ENCODE data around the gene OR8A1.

Gene OR8A1

DNA sequence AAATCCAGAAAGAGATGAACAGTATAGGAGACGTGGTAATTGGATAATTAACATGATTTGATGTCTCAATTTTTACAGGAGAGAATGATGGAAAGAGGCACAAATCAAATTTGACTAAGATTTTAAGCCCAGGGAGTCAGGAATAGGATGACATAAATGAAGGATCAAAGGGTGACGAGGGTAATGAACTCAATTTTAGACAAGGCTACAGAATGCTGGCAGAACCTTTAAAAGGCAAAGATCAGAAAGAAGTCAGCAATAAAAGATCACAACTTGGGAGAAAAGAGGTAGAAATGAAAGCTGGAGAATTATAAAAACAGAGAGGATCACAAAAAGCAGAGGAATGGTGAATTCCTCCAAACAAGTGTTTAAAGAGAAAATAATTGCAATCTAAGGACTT lies 13.0 kb upstream of the OR8A1 start:
- no peak overlapping the region for H3K4me3 ChIP-seq (ENCODE audit: low read length)
- no peaks in the 10 kb centered on the region for H3K27me3 ChIP-seq (ENCODE audit: control insufficient read depth, insufficient read depth, low read length)
- no peaks in the 10 kb centered on the region for H3K9me3 ChIP-seq (replicated peaks; ENCODE audit: low read length)
- no peak overlapping the region for H3K4me2 ChIP-seq (ENCODE audit: low read length)
- no peak overlapping the region for H3K9ac ChIP-seq (ENCODE audit: low read depth, low read length)
- no peaks in the 10 kb centered on the region for H3K36me3 ChIP-seq (ENCODE audit: insufficient read depth, low read length)
- H3K4me1 ChIP-seq (ENCODE audit: control insufficient read depth, insufficient read depth, low read length): no peaks in the 10 kb centered on the region

DNA sequence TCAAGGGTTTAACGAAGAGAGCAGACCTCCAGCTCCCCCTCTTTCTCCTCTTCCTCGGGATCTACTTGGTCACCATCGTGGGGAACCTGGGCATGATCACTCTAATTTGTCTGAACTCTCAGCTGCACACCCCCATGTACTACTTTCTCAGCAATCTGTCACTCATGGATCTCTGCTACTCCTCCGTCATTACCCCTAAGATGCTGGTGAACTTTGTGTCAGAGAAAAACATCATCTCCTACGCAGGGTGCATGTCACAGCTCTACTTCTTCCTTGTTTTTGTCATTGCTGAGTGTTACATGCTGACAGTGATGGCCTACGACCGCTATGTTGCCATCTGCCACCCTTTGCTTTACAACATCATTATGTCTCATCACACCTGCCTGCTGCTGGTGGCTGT lies 363 bp downstream of the OR8A1 start:
- peaks cover 13% of the 10 kb centered on the region for H3K27me3 ChIP-seq (ENCODE audit: control insufficient read depth, insufficient read depth, low read length)

DNA sequence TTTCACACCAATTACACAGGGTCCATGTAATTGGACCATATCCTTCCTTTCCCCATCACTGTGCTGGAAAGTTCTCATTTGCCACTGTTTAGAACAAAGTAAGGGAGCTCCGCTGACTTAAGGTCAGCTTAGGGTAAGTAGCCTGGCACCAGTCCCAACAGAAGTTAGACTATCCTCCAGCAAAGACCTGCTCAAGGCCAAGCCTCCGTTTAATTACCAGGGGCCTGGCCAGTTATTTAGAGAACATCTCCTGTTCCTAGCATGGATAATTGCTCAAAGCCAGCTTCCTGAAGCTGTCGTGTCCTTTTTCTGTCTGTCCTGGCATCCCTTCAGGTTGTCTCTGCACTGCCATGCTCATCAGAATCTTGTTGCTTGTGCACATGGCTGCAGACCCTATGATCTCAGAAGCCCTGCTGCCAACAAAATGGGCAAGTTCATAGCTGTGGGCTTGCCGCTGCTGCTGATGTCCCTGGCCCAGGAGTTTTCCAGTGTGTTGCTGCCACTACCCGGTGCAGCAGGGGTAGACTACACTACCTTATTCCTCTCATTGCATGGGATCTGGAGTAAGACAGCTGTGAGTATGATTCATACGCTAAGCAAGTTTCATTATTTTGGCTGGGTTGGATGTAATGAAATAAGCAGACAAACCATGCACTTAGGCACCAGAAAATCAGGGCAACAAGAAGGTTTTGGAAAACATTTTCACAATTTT lies 8.1 kb downstream of the OR8A1 start:
- H3K27me3 ChIP-seq (ENCODE audit: control insufficient read depth, insufficient read depth, low read length): peaks cover 15% of the 10 kb centered on the region
- no peaks in the 10 kb centered on the region for H3K36me3 ChIP-seq (ENCODE audit: insufficient read depth, low read length)
- no peak overlapping the region for H3K4me2 ChIP-seq (ENCODE audit: low read length)
- H3K4me3 ChIP-seq (ENCODE audit: low read length): no peak overlapping the region
- no peak overlapping the region for H3K9ac ChIP-seq (ENCODE audit: low read depth, low read length)
- H3K9me3 ChIP-seq (replicated peaks; ENCODE audit: low read length): no peaks in the 10 kb centered on the region
- no peaks in the 10 kb centered on the region for H3K4me1 ChIP-seq (ENCODE audit: control insufficient read depth, insufficient read depth, low read length)

More for the DNA sequence above, 363 bp downstream of the OR8A1 start:
- Histone ChIP-seq H3K9ac (ENCODE audit: low read depth, low read length) (no peak overlapping the region), H3K36me3 (ENCODE audit: insufficient read depth, low read length) (no peaks in the 10 kb centered on the region), H3K9me3 (replicated peaks; ENCODE audit: low read length) (no peaks in the 10 kb centered on the region), H3K4me1 (ENCODE audit: control insufficient read depth, insufficient read depth, low read length) (no peaks in the 10 kb centered on the region), H3K4me3 (ENCODE audit: low read length) (no peak overlapping the region), H3K4me2 (ENCODE audit: low read length) (no peak overlapping the region)

DNA sequence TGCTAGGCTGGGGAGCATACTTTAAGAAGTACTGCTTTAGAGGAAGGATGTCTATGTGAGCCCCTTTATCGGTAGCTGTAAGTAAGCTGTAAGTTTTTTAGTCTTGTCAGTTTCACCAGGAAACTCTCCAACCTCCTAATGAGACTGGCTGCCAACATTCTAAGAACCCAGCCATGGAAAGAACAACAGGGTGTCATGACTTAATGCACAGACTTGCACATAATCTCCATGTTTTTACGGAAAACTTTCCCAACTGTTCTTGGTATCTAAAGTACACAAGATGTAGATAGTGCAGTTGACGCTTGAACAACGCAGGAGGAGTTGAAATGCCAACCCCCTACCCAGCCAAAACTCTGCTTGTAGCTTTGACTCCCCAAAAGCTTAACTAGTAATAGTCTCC lies 9.0 kb downstream of the OR8A1 start:
- no peaks in the 10 kb centered on the region for H3K36me3 ChIP-seq (ENCODE audit: insufficient read depth, low read length)
- H3K4me3 ChIP-seq (ENCODE audit: low read length): no peak overlapping the region
- no peaks in the 10 kb centered on the region for H3K4me1 ChIP-seq (ENCODE audit: control insufficient read depth, insufficient read depth, low read length)
- H3K4me2 ChIP-seq (ENCODE audit: low read length): no peak overlapping the region
- no peaks in the 10 kb centered on the region for H3K9me3 ChIP-seq (replicated peaks; ENCODE audit: low read length)
- H3K27me3 ChIP-seq (ENCODE audit: control insufficient read depth, insufficient read depth, low read length): peaks cover 19% of the 10 kb centered on the region
- no peak overlapping the region for H3K9ac ChIP-seq (ENCODE audit: low read depth, low read length)

DNA sequence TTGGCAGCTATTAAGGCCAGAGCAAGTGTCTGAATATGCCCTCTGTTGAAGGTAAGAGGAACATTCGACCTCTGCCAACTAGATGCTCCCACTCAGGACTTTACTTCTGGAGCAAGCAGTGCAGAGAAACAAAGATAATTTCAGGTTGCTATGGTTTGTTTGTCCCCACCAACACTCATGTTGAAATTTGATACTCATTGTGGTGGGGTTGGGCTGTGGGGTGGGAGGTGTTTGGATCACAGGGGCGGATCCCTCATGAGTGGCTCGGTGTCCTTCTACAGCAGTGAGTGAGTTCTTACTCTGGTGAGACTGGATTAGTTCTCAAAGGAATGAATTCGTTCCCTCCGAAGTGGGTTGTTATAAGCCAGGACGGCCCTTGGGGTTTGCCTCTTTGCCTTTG lies 12.0 kb downstream of the OR8A1 start:
- Histone ChIP-seq H3K4me2 (ENCODE audit: low read length) (no peak overlapping the region), H3K27me3 (ENCODE audit: control insufficient read depth, insufficient read depth, low read length) (peaks cover 17% of the 10 kb centered on the region), H3K36me3 (ENCODE audit: insufficient read depth, low read length) (no peaks in the 10 kb centered on the region), H3K9me3 (replicated peaks; ENCODE audit: low read length) (no peaks in the 10 kb centered on the region), H3K4me1 (ENCODE audit: control insufficient read depth, insufficient read depth, low read length) (no peaks in the 10 kb centered on the region), H3K4me3 (ENCODE audit: low read length) (no peak overlapping the region), H3K9ac (ENCODE audit: low read depth, low read length) (no peak overlapping the region)

DNA sequence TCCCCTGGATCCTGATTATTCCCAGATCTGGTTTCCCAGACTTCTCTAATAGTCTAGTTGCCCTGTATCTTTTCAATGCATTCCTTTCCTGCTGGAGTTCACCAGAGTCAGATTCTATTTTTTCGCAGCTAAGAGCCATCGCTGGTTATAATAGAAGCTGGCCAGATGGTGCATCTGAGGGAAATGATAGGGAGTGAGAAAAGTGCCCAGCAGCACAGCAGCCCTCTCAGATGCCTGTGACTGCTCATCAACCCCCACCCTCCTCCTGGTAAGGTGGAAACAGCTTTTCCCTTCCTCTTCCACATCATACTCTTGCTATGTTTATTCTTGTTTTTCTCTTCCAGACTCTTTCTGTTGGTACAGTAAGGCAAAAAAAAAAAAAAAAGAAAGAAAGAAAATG lies 12.8 kb downstream of the OR8A1 start:
- no peak overlapping the region for H3K4me3 ChIP-seq (ENCODE audit: low read length)
- H3K27me3 ChIP-seq (ENCODE audit: control insufficient read depth, insufficient read depth, low read length): peaks cover 10% of the 10 kb centered on the region
- no peak overlapping the region for H3K4me2 ChIP-seq (ENCODE audit: low read length)
- H3K36me3 ChIP-seq (ENCODE audit: insufficient read depth, low read length): no peaks in the 10 kb centered on the region
- no peak overlapping the region for H3K9ac ChIP-seq (ENCODE audit: low read depth, low read length)
- H3K4me1 ChIP-seq (ENCODE audit: control insufficient read depth, insufficient read depth, low read length): no peaks in the 10 kb centered on the region
- no peaks in the 10 kb centered on the region for H3K9me3 ChIP-seq (replicated peaks; ENCODE audit: low read length)

DNA sequence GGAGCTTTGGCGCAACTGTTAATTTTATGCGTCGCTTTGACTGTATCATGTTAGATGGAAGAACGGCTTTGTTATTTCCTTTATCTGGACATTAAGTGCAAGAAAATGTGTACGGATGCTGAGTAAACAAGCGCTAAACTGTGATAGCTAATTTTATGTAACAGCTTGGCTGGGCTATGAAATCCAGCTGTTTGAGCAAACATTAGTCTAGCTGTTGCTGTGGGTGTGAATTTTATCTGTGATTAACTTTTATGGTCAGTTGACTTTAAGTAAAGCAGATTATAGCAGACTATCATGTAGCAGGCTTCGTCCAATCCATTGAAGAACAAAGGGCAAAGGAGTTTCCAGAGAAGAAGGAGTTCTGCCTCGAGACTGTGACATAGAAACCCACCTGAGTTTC lies 14.0 kb downstream of the OR8A1 start:
- Histone ChIP-seq H3K36me3 (ENCODE audit: insufficient read depth, low read length) (no peaks in the 10 kb centered on the region), H3K9ac (ENCODE audit: low read depth, low read length) (no peak overlapping the region), H3K27me3 (ENCODE audit: control insufficient read depth, insufficient read depth, low read length) (peaks cover 5% of the 10 kb centered on the region), H3K4me3 (ENCODE audit: low read length) (no peak overlapping the region), H3K9me3 (replicated peaks; ENCODE audit: low read length) (no peaks in the 10 kb centered on the region), H3K4me1 (ENCODE audit: control insufficient read depth, insufficient read depth, low read length) (no peaks in the 10 kb centered on the region), H3K4me2 (ENCODE audit: low read length) (no peak overlapping the region)

DNA sequence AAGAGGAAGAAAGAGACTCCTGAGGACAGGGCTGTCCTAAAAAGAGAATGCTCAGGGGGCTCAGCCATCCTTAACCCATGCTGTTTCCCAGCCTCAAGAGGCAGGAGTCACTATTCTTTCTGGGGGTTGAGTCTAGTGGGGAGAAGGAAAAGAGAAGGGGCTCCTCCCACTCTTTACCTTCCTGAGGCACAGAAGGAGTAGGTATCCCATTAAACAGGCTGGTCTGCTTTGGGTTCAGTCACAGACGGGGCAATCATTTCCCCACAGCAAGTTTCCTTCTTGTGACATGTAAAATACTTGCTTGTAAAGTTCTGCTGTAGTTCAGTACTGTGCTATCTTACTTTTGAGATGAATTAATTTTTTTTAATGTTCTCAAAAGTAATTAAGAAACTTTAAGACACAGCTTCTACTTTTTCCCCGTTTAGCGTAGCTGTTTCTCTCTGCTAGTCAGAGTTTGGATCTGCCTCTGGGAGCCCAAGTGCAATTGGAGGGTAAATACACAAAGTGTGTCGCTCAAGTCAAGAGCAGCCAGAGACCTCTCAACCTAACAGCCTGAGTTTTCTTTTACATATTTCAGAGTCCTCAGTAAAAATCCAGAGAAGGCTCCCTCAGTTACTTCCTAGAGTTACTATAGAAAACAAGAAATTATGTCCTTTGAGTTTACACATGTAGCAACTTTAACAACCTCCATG lies 15.0 kb downstream of the OR8A1 start:
- Histone ChIP-seq H3K9ac (ENCODE audit: low read depth, low read length) (no peak overlapping the region), H3K27me3 (ENCODE audit: control insufficient read depth, insufficient read depth, low read length) (peaks cover 8% of the 10 kb centered on the region), H3K9me3 (replicated peaks; ENCODE audit: low read length) (no peaks in the 10 kb centered on the region), H3K4me1 (ENCODE audit: control insufficient read depth, insufficient read depth, low read length) (no peaks in the 10 kb centered on the region), H3K36me3 (ENCODE audit: insufficient read depth, low read length) (no peaks in the 10 kb centered on the region), H3K4me3 (ENCODE audit: low read length) (no peak overlapping the region), H3K4me2 (ENCODE audit: low read length) (no peak overlapping the region)

DNA sequence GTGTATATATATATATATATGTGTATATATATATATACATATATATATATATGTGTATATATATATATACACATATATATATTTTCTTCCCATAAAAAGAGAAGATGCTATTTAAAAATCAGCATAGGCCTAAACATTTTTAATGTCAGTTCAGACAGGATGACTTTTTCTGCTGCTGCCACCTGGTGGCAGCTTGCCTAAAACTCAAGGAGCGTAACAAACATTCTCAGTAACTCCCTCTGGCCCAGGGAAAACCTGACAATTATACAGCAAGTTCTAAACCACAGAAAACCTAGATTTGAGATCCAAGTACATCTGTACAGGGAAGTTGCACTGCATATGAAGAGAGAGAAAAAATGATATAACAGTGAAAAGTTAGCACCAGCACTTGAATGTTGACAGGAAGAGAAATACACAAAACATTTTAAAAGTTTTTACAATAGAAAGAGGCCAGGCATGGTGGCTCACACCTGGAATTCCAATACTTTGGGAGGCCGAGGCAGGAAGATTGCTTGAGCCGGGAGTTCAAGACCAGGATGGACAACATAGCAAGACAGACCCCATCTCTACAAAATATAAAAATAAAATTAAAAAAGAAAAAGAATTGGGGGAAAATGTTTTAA lies 16.6 kb downstream of the OR8A1 start:
- Histone ChIP-seq H3K27me3 (ENCODE audit: control insufficient read depth, insufficient read depth, low read length) (peaks cover 14% of the 10 kb centered on the region), H3K9me3 (replicated peaks; ENCODE audit: low read length) (no peaks in the 10 kb centered on the region), H3K9ac (ENCODE audit: low read depth, low read length) (no peak overlapping the region), H3K4me2 (ENCODE audit: low read length) (no peak overlapping the region), H3K36me3 (ENCODE audit: insufficient read depth, low read length) (no peaks in the 10 kb centered on the region), H3K4me1 (ENCODE audit: control insufficient read depth, insufficient read depth, low read length) (no peaks in the 10 kb centered on the region), H3K4me3 (ENCODE audit: low read length) (no peak overlapping the region)

DNA sequence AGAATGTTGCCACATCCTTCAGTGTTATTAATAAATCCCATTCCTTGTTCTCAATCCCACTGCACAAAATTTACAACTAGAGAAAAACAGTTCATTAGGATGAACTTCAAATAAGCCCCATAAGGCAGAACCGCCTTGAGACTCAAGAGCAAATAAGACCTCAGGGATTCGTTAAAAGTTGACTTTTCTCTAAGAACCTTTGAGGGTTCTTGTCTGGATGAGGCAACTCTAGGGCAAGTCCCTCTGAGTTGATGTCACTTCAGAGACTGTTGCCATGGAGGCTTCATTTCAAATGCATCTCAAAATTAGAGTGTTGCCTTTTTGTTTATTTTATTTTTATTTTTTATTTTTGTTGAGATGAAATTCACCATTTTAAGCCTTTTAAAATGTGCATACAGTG lies 21.6 kb downstream of the OR8A1 start:
- Histone ChIP-seq H3K36me3 (ENCODE audit: insufficient read depth, low read length) (no peaks in the 10 kb centered on the region), H3K4me2 (ENCODE audit: low read length) (no peak overlapping the region), H3K9me3 (replicated peaks; ENCODE audit: low read length) (no peaks in the 10 kb centered on the region), H3K4me3 (ENCODE audit: low read length) (no peak overlapping the region), H3K27me3 (ENCODE audit: control insufficient read depth, insufficient read depth, low read length) (peaks cover 13% of the 10 kb centered on the region), H3K4me1 (ENCODE audit: control insufficient read depth, insufficient read depth, low read length) (no peaks in the 10 kb centered on the region), H3K9ac (ENCODE audit: low read depth, low read length) (no peak overlapping the region)

DNA sequence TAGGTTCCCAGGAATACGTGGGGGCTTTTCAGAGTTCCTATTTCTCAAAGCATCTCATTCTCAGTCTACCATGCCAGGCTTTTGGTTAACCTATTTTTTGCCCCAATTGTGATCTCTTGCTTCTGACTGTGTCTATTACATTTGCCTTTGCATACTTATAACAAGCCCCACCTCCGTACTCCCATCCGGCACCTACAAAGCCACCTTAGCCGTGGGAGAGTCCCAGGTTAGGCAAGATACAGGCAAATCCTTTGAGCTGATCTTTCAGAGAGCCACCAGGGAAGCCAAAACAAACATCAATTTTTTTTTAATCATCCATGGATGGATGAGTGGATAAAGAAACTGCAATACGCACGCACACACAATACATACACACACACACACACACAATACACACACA lies 22.8 kb downstream of the OR8A1 start:
- Histone ChIP-seq H3K4me3 (ENCODE audit: low read length) (no peak overlapping the region), H3K9ac (ENCODE audit: low read depth, low read length) (no peak overlapping the region), H3K4me1 (ENCODE audit: control insufficient read depth, insufficient read depth, low read length) (no peaks in the 10 kb centered on the region), H3K9me3 (replicated peaks; ENCODE audit: low read length) (no peaks in the 10 kb centered on the region), H3K4me2 (ENCODE audit: low read length) (no peak overlapping the region), H3K36me3 (ENCODE audit: insufficient read depth, low read length) (no peaks in the 10 kb centered on the region), H3K27me3 (ENCODE audit: control insufficient read depth, insufficient read depth, low read length) (peaks cover 18% of the 10 kb centered on the region)

DNA sequence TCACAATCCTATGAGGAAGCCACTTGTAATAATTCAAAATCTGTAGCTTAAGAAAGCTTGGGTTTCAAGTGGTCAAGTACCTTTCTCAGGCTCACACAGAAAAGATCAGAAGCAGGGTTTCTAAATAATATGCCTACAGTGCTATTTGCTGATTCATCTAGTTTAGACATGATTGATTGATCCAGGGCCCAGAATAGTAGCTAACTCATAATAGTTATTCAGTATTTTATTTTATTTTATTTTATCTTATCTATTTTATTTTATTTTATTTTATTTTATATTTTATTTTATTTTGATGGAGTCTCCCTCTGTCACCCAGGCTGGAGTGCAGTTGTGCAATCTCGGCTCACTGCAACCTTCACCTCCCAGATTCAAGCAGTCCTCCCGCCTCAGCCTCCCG lies 25.5 kb downstream of the OR8A1 start:
- Histone ChIP-seq H3K9me3 (replicated peaks; ENCODE audit: low read length) (no peaks in the 10 kb centered on the region), H3K27me3 (ENCODE audit: control insufficient read depth, insufficient read depth, low read length) (peaks cover 14% of the 10 kb centered on the region), H3K36me3 (ENCODE audit: insufficient read depth, low read length) (no peaks in the 10 kb centered on the region), H3K9ac (ENCODE audit: low read depth, low read length) (no peak overlapping the region), H3K4me2 (ENCODE audit: low read length) (no peak overlapping the region), H3K4me3 (ENCODE audit: low read length) (no peak overlapping the region), H3K4me1 (ENCODE audit: control insufficient read depth, insufficient read depth, low read length) (no peaks in the 10 kb centered on the region)
